Measurements from ENCODE around the gene KCTD18.
A peak's percentile ranks its signal among the peaks of the same experiment; 100 is the strongest.

KCTD18 gene

GRCh38 chr2:200509612-200510433 is at the start of gene KCTD18:
KCTD18 (minus strand) TSS chr2:200510068; CDS start chr2:200507016, 3,052 bp downstream.
- H3K36me3 ChIP-seq (ENCODE audit: insufficient read depth, low read length) = peaks cover 4% of the 10 kb centered on the region; the same call in 1 of the 2 replicates
- H3K27me3 ChIP-seq (ENCODE audit: insufficient read depth, low read length) = peaks cover 4% of the 10 kb centered on the region; the same call in 1 of the 2 replicates
- no peak within 1 kb of the TSS for H3K27ac ChIP-seq (ENCODE audit: low read depth, low read length)
- H3K4me1 ChIP-seq (ENCODE audit: control insufficient read depth, insufficient read depth, low read length, unreplicated experiment) = no peaks in the 10 kb centered on the region
- peak within 1 kb of the TSS; percentile 90 for H3K4me3 ChIP-seq (ENCODE audit: low read depth, low read length)
- H3K79me2 ChIP-seq (ENCODE audit: control insufficient read depth, insufficient read depth, low read length, unreplicated experiment) = peaks cover 5% of the 10 kb centered on the region
- H2AFZ ChIP-seq (ENCODE audit: low read length, unreplicated experiment) = peak within 1 kb of the TSS; percentile 57

DNA sequence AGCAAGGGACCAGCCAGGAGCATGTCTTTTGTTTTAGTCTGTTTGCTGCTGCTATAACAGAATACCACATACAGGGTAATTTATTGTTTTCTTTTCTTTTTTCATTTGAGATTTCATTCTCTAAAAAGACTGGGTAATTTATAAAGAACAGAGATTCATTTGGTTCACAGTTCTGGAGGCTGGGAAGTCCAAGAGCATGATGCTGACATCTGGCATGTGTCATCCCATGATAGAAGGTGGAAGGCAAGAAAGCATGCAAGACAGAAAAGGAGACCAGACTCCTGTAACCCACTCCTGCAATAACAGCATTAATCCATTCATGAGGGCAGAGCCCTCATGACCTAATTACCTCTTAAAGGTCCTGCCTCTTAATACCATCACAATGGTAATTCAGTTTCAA is 30.9 kb upstream of the KCTD18 start:
- Histone ChIP-seq H3K79me2 (ENCODE audit: control insufficient read depth, insufficient read depth, low read length, unreplicated experiment) (peaks cover 2% of the 10 kb centered on the region), H3K36me3 (ENCODE audit: insufficient read depth, low read length) (peaks cover 64% of the 10 kb centered on the region), H2AFZ (ENCODE audit: low read length, unreplicated experiment) (no peak overlapping the region), H3K4me3 (ENCODE audit: low read depth, low read length) (no peak overlapping the region), H3K27ac (ENCODE audit: low read depth, low read length) (no peak overlapping the region), H3K27me3 (ENCODE audit: insufficient read depth, low read length) (no peaks in the 10 kb centered on the region), H3K4me1 (ENCODE audit: control insufficient read depth, insufficient read depth, low read length, unreplicated experiment) (no peaks in the 10 kb centered on the region)

GRCh38 chr2:200538139-200538538 is 28.3 kb upstream of the KCTD18 start:
- Histone ChIP-seq H2AFZ (ENCODE audit: low read length, unreplicated experiment) (no peak overlapping the region), H3K27ac (ENCODE audit: low read depth, low read length) (no peak overlapping the region), H3K27me3 (ENCODE audit: insufficient read depth, low read length) (no peaks in the 10 kb centered on the region), H3K36me3 (ENCODE audit: insufficient read depth, low read length) (peaks cover 38% of the 10 kb centered on the region), H3K4me1 (ENCODE audit: control insufficient read depth, insufficient read depth, low read length, unreplicated experiment) (no peaks in the 10 kb centered on the region), H3K4me3 (ENCODE audit: low read depth, low read length) (no peak overlapping the region), H3K79me2 (ENCODE audit: control insufficient read depth, insufficient read depth, low read length, unreplicated experiment) (peaks cover 7% of the 10 kb centered on the region)

- peaks cover 39% of the 10 kb centered on the region for H3K79me2 ChIP-seq (ENCODE audit: control insufficient read depth, insufficient read depth, low read length, unreplicated experiment)
- H3K27me3 ChIP-seq (ENCODE audit: insufficient read depth, low read length) = no peaks in the 10 kb centered on the region
- no peaks in the 10 kb centered on the region for H3K4me1 ChIP-seq (ENCODE audit: control insufficient read depth, insufficient read depth, low read length, unreplicated experiment)
- no peak overlapping the region for H3K27ac ChIP-seq (ENCODE audit: low read depth, low read length)
- H2AFZ ChIP-seq (ENCODE audit: low read length, unreplicated experiment) = no peak overlapping the region
- H3K4me3 ChIP-seq (ENCODE audit: low read depth, low read length) = no peak overlapping the region
- H3K36me3 ChIP-seq (ENCODE audit: insufficient read depth, low read length) = peaks cover 14% of the 10 kb centered on the region
Observed at GRCh38 chr2:200534572-200534971, 24.7 kb upstream of the KCTD18 start.

DNA sequence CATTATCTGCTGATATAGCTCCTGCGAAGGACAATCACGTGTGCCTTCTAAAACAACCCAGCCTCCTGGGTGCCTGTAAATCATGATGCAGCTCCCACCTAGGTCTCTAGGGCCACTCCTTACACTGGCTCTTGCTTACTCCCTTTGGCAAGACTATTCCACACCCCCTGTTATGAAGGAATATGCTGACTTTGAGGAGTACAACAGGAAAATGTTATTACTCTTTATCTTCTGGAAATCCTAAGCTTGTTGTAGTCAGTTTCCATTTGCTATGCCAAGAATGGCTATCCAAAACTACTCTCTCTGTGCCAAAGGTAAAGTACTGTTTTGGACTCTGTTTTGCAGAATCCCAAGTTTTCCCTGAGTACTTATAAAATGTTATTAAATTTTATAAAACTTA is 23.9 kb upstream of the KCTD18 start:
- Histone ChIP-seq H3K27me3 (ENCODE audit: insufficient read depth, low read length) (no peaks in the 10 kb centered on the region), H3K27ac (ENCODE audit: low read depth, low read length) (no peak overlapping the region), H3K4me1 (ENCODE audit: control insufficient read depth, insufficient read depth, low read length, unreplicated experiment) (no peaks in the 10 kb centered on the region), H2AFZ (ENCODE audit: low read length, unreplicated experiment) (no peak overlapping the region), H3K36me3 (ENCODE audit: insufficient read depth, low read length) (0 out of 2 replicates have a peak, but pooled peaks cover 12% of the 10 kb centered on the region), H3K4me3 (ENCODE audit: low read depth, low read length) (no peak overlapping the region), H3K79me2 (ENCODE audit: control insufficient read depth, insufficient read depth, low read length, unreplicated experiment) (peaks cover 48% of the 10 kb centered on the region)

DNA sequence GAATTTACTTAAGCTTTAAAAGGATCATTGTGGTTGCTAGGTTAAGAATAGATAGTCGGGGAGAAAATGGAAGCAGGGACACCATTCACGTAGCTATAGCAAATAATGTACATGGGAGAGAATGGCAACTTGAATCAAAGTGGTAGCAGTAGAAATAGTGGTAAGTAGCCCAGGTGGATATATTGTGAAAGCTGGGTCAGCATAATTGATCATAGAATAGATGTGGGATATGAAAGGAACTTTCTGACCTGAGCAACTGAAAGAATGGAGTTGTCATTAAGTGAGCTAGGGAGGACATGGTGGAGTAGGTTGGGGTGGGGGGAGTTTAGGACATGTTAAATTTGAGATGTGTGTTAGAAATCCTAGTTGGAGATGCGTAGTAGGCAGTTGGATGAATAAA is 18.4 kb upstream of the KCTD18 start:
- Histone ChIP-seq H3K27ac (ENCODE audit: low read depth, low read length) (no peak overlapping the region), H3K27me3 (ENCODE audit: insufficient read depth, low read length) (no peaks in the 10 kb centered on the region; the same call in 1 of the 2 replicates), H3K36me3 (ENCODE audit: insufficient read depth, low read length) (0 out of 2 replicates have a peak, but pooled peaks cover 4% of the 10 kb centered on the region), H3K4me3 (ENCODE audit: low read depth, low read length) (peak overlapping the region; percentile 83; the same call in 1 of the 2 replicates), H3K79me2 (ENCODE audit: control insufficient read depth, insufficient read depth, low read length, unreplicated experiment) (peaks cover 67% of the 10 kb centered on the region), H2AFZ (ENCODE audit: low read length, unreplicated experiment) (no peak overlapping the region), H3K4me1 (ENCODE audit: control insufficient read depth, insufficient read depth, low read length, unreplicated experiment) (peaks cover 24% of the 10 kb centered on the region)

DNA sequence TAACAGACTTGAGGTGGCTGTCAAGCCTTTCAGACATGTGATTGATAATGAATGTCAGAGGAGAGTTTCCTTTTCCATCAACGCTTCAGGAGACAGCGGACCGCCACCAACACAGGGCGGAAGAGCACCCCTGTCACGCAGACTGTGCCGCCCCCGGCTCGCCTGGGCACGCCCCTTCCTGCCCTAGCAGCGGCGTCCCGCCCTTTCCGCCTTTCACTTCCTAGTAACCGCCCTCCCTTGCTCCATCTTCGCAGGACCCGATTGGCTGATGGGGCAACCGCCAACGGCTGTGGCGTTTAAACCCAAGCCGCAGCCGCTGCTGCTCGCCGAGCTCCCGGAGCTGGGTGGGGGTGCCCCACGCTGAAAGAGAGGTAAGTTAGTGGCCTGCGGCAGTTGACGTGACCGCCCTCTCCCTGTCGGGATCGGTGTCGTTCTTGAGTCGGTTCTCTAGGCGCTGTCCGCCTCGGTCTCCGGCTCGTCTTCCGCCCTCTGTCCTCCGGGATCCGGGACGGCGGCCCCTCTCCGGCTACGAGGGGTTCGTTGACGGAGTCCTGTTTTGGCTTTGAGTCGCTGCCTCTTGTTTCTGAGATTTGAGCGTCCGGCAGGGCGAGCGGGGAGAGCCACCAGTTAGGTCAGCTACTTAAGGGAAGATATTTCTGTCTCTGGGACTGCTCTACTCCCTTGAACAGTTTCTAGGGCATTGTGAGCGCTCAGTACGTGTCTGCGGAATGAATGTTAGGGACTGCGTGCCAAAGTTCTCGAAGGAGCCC is 16.2 kb upstream of the KCTD18 start, which contains the start of gene SGO2:
Gene SGO2, plus strand, starts transcription at position 326 of the 770 bp plus-strand sequence. CDS start 6,769 bp downstream, outside the sequence.
- H3K27ac ChIP-seq (ENCODE audit: low read depth, low read length) = peak within 1 kb of the TSS; percentile 47

DNA sequence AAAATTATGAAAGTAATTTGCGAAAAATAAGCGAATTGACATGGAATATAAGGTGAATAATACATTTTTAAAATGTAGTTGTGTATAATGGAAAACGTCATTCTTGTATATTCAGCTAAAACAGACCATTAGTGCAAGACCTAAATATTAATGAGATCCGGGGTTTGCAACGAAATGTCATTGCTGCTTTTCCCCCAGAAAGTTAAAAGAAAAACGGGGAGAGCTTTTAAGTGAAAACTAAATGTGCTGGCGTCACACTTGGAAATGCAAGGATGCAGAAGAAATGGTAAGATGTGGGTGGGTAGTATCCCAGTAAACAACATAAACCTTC is 15.6 kb upstream of the KCTD18 start:
- peak overlapping the region; percentile 83 for H3K4me3 ChIP-seq (ENCODE audit: low read depth, low read length)
- no peaks in the 10 kb centered on the region; the same call in none of the 2 replicates for H3K27me3 ChIP-seq (ENCODE audit: insufficient read depth, low read length)
- peaks cover 24% of the 10 kb centered on the region for H3K4me1 ChIP-seq (ENCODE audit: control insufficient read depth, insufficient read depth, low read length, unreplicated experiment)
- H3K79me2 ChIP-seq (ENCODE audit: control insufficient read depth, insufficient read depth, low read length, unreplicated experiment) = peaks cover 44% of the 10 kb centered on the region
- no peak overlapping the region; the same call in 1 of the 2 replicates for H3K27ac ChIP-seq (ENCODE audit: low read depth, low read length)
- no peaks in the 10 kb centered on the region for H3K36me3 ChIP-seq (ENCODE audit: insufficient read depth, low read length)
- peak overlapping the region; percentile 75 for H2AFZ ChIP-seq (ENCODE audit: low read length, unreplicated experiment)

More for the DNA sequence above, 16.2 kb upstream of the KCTD18 start, which contains the start of gene SGO2:
- Histone ChIP-seq H3K79me2 (ENCODE audit: control insufficient read depth, insufficient read depth, low read length, unreplicated experiment) (peaks cover 49% of the 10 kb centered on the region), H3K27me3 (ENCODE audit: insufficient read depth, low read length) (no peaks in the 10 kb centered on the region; the same call in none of the 2 replicates), H3K4me1 (ENCODE audit: control insufficient read depth, insufficient read depth, low read length, unreplicated experiment) (peaks cover 24% of the 10 kb centered on the region), H3K36me3 (ENCODE audit: insufficient read depth, low read length) (no peaks in the 10 kb centered on the region), H2AFZ (ENCODE audit: low read length, unreplicated experiment) (peak within 1 kb of the TSS; percentile 75), H3K4me3 (ENCODE audit: low read depth, low read length) (peak within 1 kb of the TSS; percentile 83)

GRCh38 chr2:200525066-200525465 is 15.2 kb upstream of the KCTD18 start:
- peaks cover 24% of the 10 kb centered on the region for H3K4me1 ChIP-seq (ENCODE audit: control insufficient read depth, insufficient read depth, low read length, unreplicated experiment)
- peak overlapping the region; percentile 83 for H3K4me3 ChIP-seq (ENCODE audit: low read depth, low read length)
- H3K27me3 ChIP-seq (ENCODE audit: insufficient read depth, low read length) = no peaks in the 10 kb centered on the region; the same call in none of the 2 replicates
- H3K79me2 ChIP-seq (ENCODE audit: control insufficient read depth, insufficient read depth, low read length, unreplicated experiment) = peaks cover 39% of the 10 kb centered on the region
- peak overlapping the region; percentile 75 for H2AFZ ChIP-seq (ENCODE audit: low read length, unreplicated experiment)
- no peaks in the 10 kb centered on the region for H3K36me3 ChIP-seq (ENCODE audit: insufficient read depth, low read length)
- no peak overlapping the region for H3K27ac ChIP-seq (ENCODE audit: low read depth, low read length)

DNA sequence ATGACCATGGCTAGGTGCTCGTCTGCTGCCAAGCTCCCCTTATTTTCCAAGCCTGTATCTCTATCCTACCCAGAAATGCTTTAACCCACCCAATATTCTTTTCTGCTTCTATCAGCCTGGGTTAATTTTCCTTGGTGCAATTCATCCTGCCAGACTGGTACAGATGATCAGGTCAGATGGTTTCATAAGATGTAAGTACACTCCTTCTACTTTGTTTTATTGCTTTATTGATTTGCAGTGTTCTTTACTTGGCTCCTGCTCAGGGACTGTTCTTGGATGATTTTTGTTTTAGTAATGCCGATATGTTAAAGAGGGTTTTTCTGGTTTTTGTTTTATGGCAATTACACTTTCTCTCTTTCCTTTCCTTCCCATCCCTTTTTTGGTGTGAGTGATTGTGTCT is 13.7 kb upstream of the KCTD18 start:
- Histone ChIP-seq H3K27me3 (ENCODE audit: insufficient read depth, low read length) (no peaks in the 10 kb centered on the region; the same call in none of the 2 replicates), H3K79me2 (ENCODE audit: control insufficient read depth, insufficient read depth, low read length, unreplicated experiment) (peaks cover 25% of the 10 kb centered on the region), H3K36me3 (ENCODE audit: insufficient read depth, low read length) (no peaks in the 10 kb centered on the region), H3K27ac (ENCODE audit: low read depth, low read length) (no peak overlapping the region), H3K4me3 (ENCODE audit: low read depth, low read length) (no peak overlapping the region), H2AFZ (ENCODE audit: low read length, unreplicated experiment) (no peak overlapping the region), H3K4me1 (ENCODE audit: control insufficient read depth, insufficient read depth, low read length, unreplicated experiment) (peaks cover 23% of the 10 kb centered on the region)

Measured in ACC112 (cell line).